H9 (cell line): ENCODE measurements around the gene RASSF7. TPM values are rescaled to one million over a fixed set of nuclear protein-coding genes. Genes with fewer than 3 reads are reported as not detected.

ENCODE experiments used
- DNase-seq: peaks from one replicate; pipeline ENCODE4 v3.0.0-alpha.2; 2017
- H2AFZ ChIP-seq: one replicate; pipeline ENCODE4 v1.6.1; 2013; ENCODE audit warnings: mild to moderate bottlenecking, low read length, control low read depth, moderate library complexity
- H2AK5ac ChIP-seq: 2 replicates; pipeline ENCODE4 v1.6.1; 2013; ENCODE audit warnings: low read length, control low read depth, mixed read lengths; ENCODE audit not compliant: insufficient read length
- H2BK120ac ChIP-seq: one replicate; pipeline ENCODE4 v1.6.1; 2013; ENCODE audit warnings: low read depth, mild to moderate bottlenecking, low read length, control low read depth, inconsistent platforms; ENCODE audit not compliant: poor library complexity, severe bottlenecking
- H2BK12ac ChIP-seq: 2 replicates; pipeline ENCODE4 v1.6.1; 2013; ENCODE audit warnings: low read length, control low read depth, mixed read lengths, low read depth; ENCODE audit not compliant: insufficient read length
- H2BK15ac ChIP-seq: 2 replicates; pipeline ENCODE4 v1.6.1; 2013; ENCODE audit warnings: low read depth, low read length, control low read depth
- H2BK20ac ChIP-seq: one replicate; pipeline ENCODE4 v1.6.1; 2013; ENCODE audit warnings: low read depth, mild to moderate bottlenecking, low read length, control low read depth, inconsistent platforms; ENCODE audit not compliant: poor library complexity, severe bottlenecking
- H2BK5ac ChIP-seq: 2 replicates; pipeline ENCODE4 v1.6.1; 2013; ENCODE audit warnings: low read length, control low read depth, mixed read lengths; ENCODE audit not compliant: insufficient read length
- H3K14ac ChIP-seq: 2 replicates; pipeline ENCODE4 v1.6.1; 2013; ENCODE audit warnings: low read length, control low read depth; ENCODE audit not compliant: insufficient read depth
- H3K18ac ChIP-seq: 2 replicates; pipeline ENCODE4 v1.6.1; 2013; ENCODE audit warnings: low read depth, mild to moderate bottlenecking, mixed read lengths, low read length, control low read depth; ENCODE audit not compliant: insufficient read length
- H3K23ac ChIP-seq: 2 replicates; pipeline ENCODE4 v1.6.1; 2013; ENCODE audit warnings: low read length, control low read depth, mixed read lengths, low read depth; ENCODE audit not compliant: insufficient read length
- H3K23me2 ChIP-seq: 2 replicates; pipeline ENCODE4 v1.6.1; 2013; ENCODE audit warnings: low read depth, mild to moderate bottlenecking, mixed read lengths, low read length, control low read depth; ENCODE audit not compliant: insufficient read length, poor library complexity, severe bottlenecking
- H3K27ac ChIP-seq: 2 replicates; pipeline ENCODE4 v1.5.1; 2013; ENCODE audit warnings: low read length, control low read depth, mixed read lengths, low read depth; ENCODE audit not compliant: insufficient read length
- H3K27me3 ChIP-seq: 2 replicates; pipeline ENCODE4 v1.6.1; 2013; ENCODE audit warnings: low read length, control low read depth, inconsistent platforms; ENCODE audit not compliant: insufficient read depth
- H3K4ac ChIP-seq: 2 replicates; pipeline ENCODE4 v1.6.1; 2013; ENCODE audit warnings: low read depth, mild to moderate bottlenecking, control low read depth, inconsistent platforms, low read length, moderate library complexity
- H3K4me1 ChIP-seq: 2 replicates; pipeline ENCODE4 v1.6.1; 2013; ENCODE audit warnings: low read length, control low read depth, inconsistent platforms; ENCODE audit not compliant: insufficient read depth
- H3K4me2 ChIP-seq: 2 replicates; pipeline ENCODE4 v1.6.1; 2013; ENCODE audit warnings: low read length, control low read depth, mixed read lengths; ENCODE audit not compliant: insufficient read length, insufficient read depth
- H3K56ac ChIP-seq: 2 replicates; pipeline ENCODE4 v1.6.1; 2013; ENCODE audit warnings: low read depth, mild to moderate bottlenecking, mixed read lengths, low read length, control low read depth; ENCODE audit not compliant: insufficient read length
- H3K79me1 ChIP-seq: 2 replicates; pipeline ENCODE4 v1.6.1; 2013; ENCODE audit warnings: low read depth, mild to moderate bottlenecking, moderate library complexity, low read length, control low read depth, inconsistent platforms; ENCODE audit not compliant: insufficient read depth, poor library complexity, severe bottlenecking
- H3K79me2 ChIP-seq: 2 replicates; pipeline ENCODE4 v1.6.1; 2013; ENCODE audit warnings: low read length, control low read depth, inconsistent platforms; ENCODE audit not compliant: insufficient read depth
- H3K9ac ChIP-seq: 2 replicates; pipeline ENCODE4 v1.6.1; 2013; ENCODE audit warnings: low read length, control low read depth, mixed read lengths; ENCODE audit not compliant: insufficient read length; ENCODE audit errors: extremely low read depth
- H3K9me3 ChIP-seq: one replicate; pipeline ENCODE4 v1.6.1; 2013; ENCODE audit warnings: low read depth, low read length, inconsistent platforms; ENCODE audit not compliant: control insufficient read depth
- H3T11ph ChIP-seq: one replicate; pipeline ENCODE4 v1.6.1; 2013; ENCODE audit warnings: mild to moderate bottlenecking, low read length, control low read depth, inconsistent platforms
- H4K20me1 ChIP-seq: one replicate; pipeline ENCODE4 v1.6.1; 2013; ENCODE audit not compliant: control insufficient read depth, insufficient read length, insufficient read depth
- H4K5ac ChIP-seq: 2 replicates; pipeline ENCODE4 v1.6.1; 2013; ENCODE audit warnings: low read depth, mild to moderate bottlenecking, mixed read lengths, low read length, control low read depth; ENCODE audit not compliant: insufficient read length
- H4K8ac ChIP-seq: replicated peaks from 2 replicates; pipeline ENCODE4 v1.6.1; 2013; ENCODE audit warnings: low read length, control low read depth, mixed read lengths, low read depth; ENCODE audit not compliant: insufficient read length
- H4K91ac ChIP-seq: 2 replicates; pipeline ENCODE4 v1.6.1; 2013; ENCODE audit warnings: low read depth, mild to moderate bottlenecking, moderate library complexity, mixed read lengths, low read length, control low read depth; ENCODE audit not compliant: insufficient read length
- H3K27ac Mint-ChIP-seq, 3 experiments: 2 replicates in 2 of 3; 3 replicates in 1 of 3; pipeline ENCODE4 v1.8.0; 2020 to 2021; ENCODE audit warnings: mixed read lengths in 3 of 3, mild to moderate bottlenecking in 1 of 3, moderate library complexity in 1 of 3
- H3K27me3 Mint-ChIP-seq: 2 replicates; pipeline ENCODE4 v1.8.0; 2021; ENCODE audit warnings: low read depth, mild to moderate bottlenecking, moderate library complexity, mixed read lengths
- H3K36me3 Mint-ChIP-seq, 3 experiments: 2 replicates in 2 of 3; 3 replicates in 1 of 3; pipeline ENCODE4 v1.8.0; 2020 to 2021; ENCODE audit warnings: low read depth in 3 of 3, mixed read lengths in 3 of 3; ENCODE audit not compliant: insufficient read depth in 1 of 3
- H3K4me1 Mint-ChIP-seq, 2 experiments: 2 replicates each; pipeline ENCODE4 v1.8.0; 2020; ENCODE audit warnings: mixed read lengths in 2 of 2
- H3K4me3 Mint-ChIP-seq, 2 experiments: 2 replicates in 1 of 2; 3 replicates in 1 of 2; pipeline ENCODE4 v1.8.0; 2020 to 2021; ENCODE audit warnings: mild to moderate bottlenecking in 2 of 2, mixed read lengths in 2 of 2, moderate library complexity in 1 of 2
- H3K9me3 Mint-ChIP-seq, 2 experiments: 2 replicates in 1 of 2; 3 replicates in 1 of 2; pipeline ENCODE4 v1.8.0; 2020; ENCODE audit warnings: mild to moderate bottlenecking in 2 of 2, mixed read lengths in 2 of 2, moderate library complexity in 1 of 2
- WGBS: extraction: QIAGEN DNeasy Blood & Tissue Kit; methylation state at CpG from one replicate; pipeline ENCODE4 v1.1.7; 2013; ENCODE audit warnings: missing lambda C conversion rate, low lambda C conversion rate, mixed read lengths; ENCODE audit not compliant: insufficient read length; ENCODE audit errors: extremely low coverage; 5-methylcytosine and 5-hydroxymethylcytosine counted together
- total RNA-seq: library from RNA; stranded (reverse); gene quantifications from 2 replicates; pipeline ENCODE4 v1.2.1, GENCODE V29; 2021
- TF ChIP-seq, protein P1 (sequence below): fragments of 200-600 bp; sonication (generic); conservative IDR thresholded peaks from 3 replicates; pipeline ENCODE4 v1.8.0; 2021; ENCODE audit warnings: antibody characterized with exemption, mild to moderate bottlenecking

The RASSF7 gene
- total RNA-seq, 1 experiment from 2014 or later: 26.3 TPM

DNA sequence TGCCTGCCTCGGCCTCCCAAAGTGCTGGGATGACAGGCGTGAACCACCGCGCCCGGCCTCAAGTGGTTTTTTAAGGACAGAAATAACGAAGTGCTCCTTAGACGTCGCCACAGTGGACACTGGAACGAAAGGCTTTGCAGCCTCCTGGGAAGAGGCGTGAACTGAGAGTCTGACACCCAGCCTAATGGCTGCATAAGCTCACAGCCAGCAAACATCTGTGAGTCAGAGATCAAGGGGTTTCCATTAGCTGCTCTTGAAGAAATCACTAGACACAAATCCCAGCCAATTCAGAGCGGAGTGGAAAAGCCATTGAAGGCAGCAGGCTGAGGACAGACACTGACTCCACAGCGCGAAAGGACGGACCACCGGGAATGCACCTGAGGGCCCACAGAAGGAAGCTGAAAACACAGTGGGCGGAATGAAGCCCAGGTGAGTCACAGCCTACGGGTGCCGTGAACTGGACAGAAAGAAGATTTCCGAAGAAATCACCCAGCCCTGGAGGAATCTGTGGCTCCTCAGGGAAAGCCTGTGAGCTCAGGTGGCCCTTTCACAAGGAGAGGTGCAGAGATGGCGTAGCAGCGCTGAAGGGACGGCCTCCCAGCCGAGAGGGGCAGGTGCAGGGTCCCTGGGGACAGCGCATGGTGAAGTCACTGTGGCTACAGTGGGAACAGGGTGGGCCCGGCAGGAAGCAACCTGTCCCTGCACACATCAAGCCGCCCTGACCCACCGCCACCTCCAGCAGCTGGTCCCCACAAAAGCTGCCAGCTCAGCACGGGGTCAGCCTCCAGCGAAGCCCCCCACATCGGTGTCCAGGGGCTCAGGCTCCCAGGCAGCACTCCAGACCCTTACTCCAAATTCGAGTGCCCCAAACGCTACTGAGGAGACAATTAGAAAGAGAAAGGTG is 11.8 kb upstream of the RASSF7 start:
- H2BK12ac ChIP-seq: no peak overlapping the region
- H3K27ac Mint-ChIP-seq: no peak overlapping the region
- no peaks in the 10 kb centered on the region for H4K20me1 ChIP-seq
- no peak overlapping the region for H2AK5ac ChIP-seq
- H3K23ac ChIP-seq: no peak overlapping the region
- H3K9ac ChIP-seq: no peak overlapping the region
- H2BK15ac ChIP-seq: no peak overlapping the region
- no peak for DNase-seq
- H3K9me3 ChIP-seq: no peaks in the 10 kb centered on the region
- no peaks in the 10 kb centered on the region for H3K4me1 ChIP-seq
- H3K27me3 ChIP-seq: no peaks in the 10 kb centered on the region
- TF ChIP-seq, protein P1, sequence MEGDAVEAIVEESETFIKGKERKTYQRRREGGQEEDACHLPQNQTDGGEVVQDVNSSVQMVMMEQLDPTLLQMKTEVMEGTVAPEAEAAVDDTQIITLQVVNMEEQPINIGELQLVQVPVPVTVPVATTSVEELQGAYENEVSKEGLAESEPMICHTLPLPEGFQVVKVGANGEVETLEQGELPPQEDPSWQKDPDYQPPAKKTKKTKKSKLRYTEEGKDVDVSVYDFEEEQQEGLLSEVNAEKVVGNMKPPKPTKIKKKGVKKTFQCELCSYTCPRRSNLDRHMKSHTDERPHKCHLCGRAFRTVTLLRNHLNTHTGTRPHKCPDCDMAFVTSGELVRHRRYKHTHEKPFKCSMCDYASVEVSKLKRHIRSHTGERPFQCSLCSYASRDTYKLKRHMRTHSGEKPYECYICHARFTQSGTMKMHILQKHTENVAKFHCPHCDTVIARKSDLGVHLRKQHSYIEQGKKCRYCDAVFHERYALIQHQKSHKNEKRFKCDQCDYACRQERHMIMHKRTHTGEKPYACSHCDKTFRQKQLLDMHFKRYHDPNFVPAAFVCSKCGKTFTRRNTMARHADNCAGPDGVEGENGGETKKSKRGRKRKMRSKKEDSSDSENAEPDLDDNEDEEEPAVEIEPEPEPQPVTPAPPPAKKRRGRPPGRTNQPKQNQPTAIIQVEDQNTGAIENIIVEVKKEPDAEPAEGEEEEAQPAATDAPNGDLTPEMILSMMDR: no peak
- H2BK120ac ChIP-seq: no peak overlapping the region
- no CpG with 5 or more reads among the region's 32 CpGs for WGBS
- H3K79me2 ChIP-seq: no peaks in the 10 kb centered on the region
- H2BK5ac ChIP-seq: no peak overlapping the region
- no peak overlapping the region for H3K4me2 ChIP-seq
- H3K4me1 Mint-ChIP-seq: peaks cover 2 to 3% of the 10 kb centered on the region in 2 experiments; a peak in 2 of 4 replicates
- H3K79me1 ChIP-seq: no peaks in the 10 kb centered on the region
- no peak overlapping the region for H3K56ac ChIP-seq
- no peak overlapping the region for H2BK20ac ChIP-seq
- H3K23me2 ChIP-seq: no peaks in the 10 kb centered on the region
- H3K36me3 Mint-ChIP-seq: no peaks in the 10 kb centered on the region
- no peak overlapping the region for H3K27ac ChIP-seq
- H3K9me3 Mint-ChIP-seq: no peaks in the 10 kb centered on the region; a peak in 1 of 5 replicates
- no peak overlapping the region for H3K4me3 Mint-ChIP-seq
- no peak overlapping the region for H3K18ac ChIP-seq
- H4K91ac ChIP-seq: no peak overlapping the region
- H2AFZ ChIP-seq: no peak overlapping the region
- no peak overlapping the region for H3T11ph ChIP-seq
- no peak overlapping the region for H4K5ac ChIP-seq
- peaks cover 6% of the 10 kb centered on the region for H3K27me3 Mint-ChIP-seq
- H3K14ac ChIP-seq: no peak overlapping the region
- no peak overlapping the region for H4K8ac ChIP-seq
- no peak overlapping the region for H3K4ac ChIP-seq
